Measurements from ENCODE around the gene RPTOR. TPM values are rescaled to one million over a fixed set of nuclear protein-coding genes. Genes with fewer than 3 reads are reported as not detected.
A peak's percentile ranks its signal among the peaks of the same experiment; 100 is the strongest.

Gene RPTOR
- total RNA-seq, 1 donor = 30.0 TPM

GRCh38 chr17:80727409-80727755 lies 182.7 kb downstream of the RPTOR start:
- no peak for TF ChIP-seq CTCF (IDR thresholded peaks at IDR 0.05; ENCODE audit: insufficient read depth, low read length)
- H3K4me3 ChIP-seq (ENCODE audit: low read depth, low read length) = no peak overlapping the region
- no peak for DNase-seq (ENCODE audit: low read depth)

- no peak for DNase-seq (ENCODE audit: low read depth)
- H3K4me3 ChIP-seq (ENCODE audit: low read depth, low read length) = no peak overlapping the region
- TF ChIP-seq CTCF (IDR thresholded peaks at IDR 0.05; ENCODE audit: insufficient read depth, low read length) = no peak
Measured at GRCh38 chr17:80729016-80729415, 184.4 kb downstream of the RPTOR start.

- no peak for DNase-seq (ENCODE audit: low read depth)
- no peak overlapping the region for H3K4me3 ChIP-seq (ENCODE audit: low read depth, low read length)
Measured at GRCh38 chr17:80729761-80730160, 185.1 kb downstream of the RPTOR start.

DNA sequence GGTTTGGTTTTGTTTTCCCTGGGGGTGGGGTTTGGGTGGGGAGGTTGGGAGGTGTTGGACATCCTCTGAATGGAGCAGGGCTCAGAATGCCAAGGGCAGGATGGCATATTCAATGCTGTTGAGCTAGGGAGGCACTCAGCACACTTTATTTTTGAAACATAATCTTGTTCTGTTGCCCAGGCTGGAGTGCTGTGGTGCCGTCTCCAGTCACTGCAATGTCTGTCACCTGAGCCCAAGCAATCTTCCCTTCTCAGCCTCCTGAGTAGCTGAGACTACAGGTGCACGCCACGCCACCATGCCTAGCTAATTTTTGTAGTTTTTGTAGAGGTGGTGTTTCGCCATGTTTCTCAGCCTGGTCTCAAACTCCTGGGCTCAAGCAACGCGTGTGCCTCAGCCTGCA lies 186.1 kb downstream of the RPTOR start:
- H3K4me3 ChIP-seq (ENCODE audit: low read depth, low read length) = no peak overlapping the region
- DNase-seq (ENCODE audit: low read depth) = no peak
- TF ChIP-seq CTCF (IDR thresholded peaks at IDR 0.05; ENCODE audit: insufficient read depth, low read length) = no peak

More at GRCh38 chr17:80729761-80730160, 185.1 kb downstream of the RPTOR start:
- no peak for TF ChIP-seq CTCF (IDR thresholded peaks at IDR 0.05; ENCODE audit: insufficient read depth, low read length)

DNA sequence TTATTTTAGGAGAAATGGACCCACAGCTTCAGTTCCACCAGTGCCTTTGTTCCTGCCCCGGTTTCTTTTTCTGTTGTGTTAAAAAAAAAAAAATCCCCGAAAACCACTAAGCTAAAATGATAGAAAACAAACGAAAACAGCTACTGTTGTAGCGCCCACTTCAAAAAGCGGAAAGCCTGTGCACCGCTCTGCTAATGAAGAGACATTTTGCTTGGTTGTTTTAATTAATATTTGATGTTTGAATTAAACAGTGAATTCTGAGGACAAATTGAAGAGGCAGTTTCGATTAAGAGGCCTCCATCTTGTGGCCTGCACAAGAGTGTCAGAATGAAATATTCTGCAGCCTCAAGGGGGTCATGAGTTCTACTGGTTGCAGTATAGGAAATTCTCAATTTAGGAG lies 186.7 kb downstream of the RPTOR start:
- no peak for DNase-seq (ENCODE audit: low read depth)
- no peak overlapping the region for H3K4me3 ChIP-seq (ENCODE audit: low read depth, low read length)
- TF ChIP-seq CTCF (IDR thresholded peaks at IDR 0.05; ENCODE audit: insufficient read depth, low read length) = no peak

- DNase-seq (ENCODE audit: low read depth) = peak; percentile 20
- no peak for TF ChIP-seq CTCF (IDR thresholded peaks at IDR 0.05; ENCODE audit: insufficient read depth, low read length)
- no peak overlapping the region for H3K4me3 ChIP-seq (ENCODE audit: low read depth, low read length)
Measured at GRCh38 chr17:80732268-80732667, 187.6 kb downstream of the RPTOR start.

Data from fibroblast of the aortic adventitia (primary cell).